MM.1S (cell line): ENCODE data around the gene OR3A1.

Experiments
- EZH2 ChIP-seq: fragments of 300-600 bp; sonication (generic); optimal IDR thresholded peaks from 2 replicates; pipeline ENCODE3; 2017; ENCODE audit warnings: low read depth, mild to moderate bottlenecking, antibody characterized with exemption, low read length, mixed read lengths
- EZH2phosphoT487 ChIP-seq: fragments of 300-600 bp; sonication (generic); IDR thresholded peaks from 2 replicates; pipeline ENCODE4 v1.6.1; 2018; ENCODE audit warnings: antibody characterized with exemption, low read length
- TF ChIP-seq, protein P1 (sequence below): fragments of 300-600 bp; sonication (generic); IDR thresholded peaks from 2 replicates; pipeline ENCODE4 v1.5.1; 2016; ENCODE audit warnings: antibody characterized with exemption, low read length, mixed read lengths

- no peak for TF ChIP-seq EZH2
- TF ChIP-seq, protein P1, sequence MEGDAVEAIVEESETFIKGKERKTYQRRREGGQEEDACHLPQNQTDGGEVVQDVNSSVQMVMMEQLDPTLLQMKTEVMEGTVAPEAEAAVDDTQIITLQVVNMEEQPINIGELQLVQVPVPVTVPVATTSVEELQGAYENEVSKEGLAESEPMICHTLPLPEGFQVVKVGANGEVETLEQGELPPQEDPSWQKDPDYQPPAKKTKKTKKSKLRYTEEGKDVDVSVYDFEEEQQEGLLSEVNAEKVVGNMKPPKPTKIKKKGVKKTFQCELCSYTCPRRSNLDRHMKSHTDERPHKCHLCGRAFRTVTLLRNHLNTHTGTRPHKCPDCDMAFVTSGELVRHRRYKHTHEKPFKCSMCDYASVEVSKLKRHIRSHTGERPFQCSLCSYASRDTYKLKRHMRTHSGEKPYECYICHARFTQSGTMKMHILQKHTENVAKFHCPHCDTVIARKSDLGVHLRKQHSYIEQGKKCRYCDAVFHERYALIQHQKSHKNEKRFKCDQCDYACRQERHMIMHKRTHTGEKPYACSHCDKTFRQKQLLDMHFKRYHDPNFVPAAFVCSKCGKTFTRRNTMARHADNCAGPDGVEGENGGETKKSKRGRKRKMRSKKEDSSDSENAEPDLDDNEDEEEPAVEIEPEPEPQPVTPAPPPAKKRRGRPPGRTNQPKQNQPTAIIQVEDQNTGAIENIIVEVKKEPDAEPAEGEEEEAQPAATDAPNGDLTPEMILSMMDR = no peak
- no peak for TF ChIP-seq EZH2phosphoT487
Observed at GRCh38 chr17:3318336-3318735, 20.2 kb upstream of the OR3A1 start.
